Naive B cell (primary cell): Measurements from ENCODE around the gene ARL4D. TPM values are rescaled to one million over a fixed set of nuclear protein-coding genes. Genes with fewer than 3 reads are reported as not detected.

ENCODE experiments used
- ATAC-seq, 2 donors: fragments of 150-1000 bp; cut with Tn5 transposase; 2 replicates each; pipeline ENCODE4 v1.10.0; 2021; ENCODE audit warnings: low read depth in 2 of 2, mild to moderate bottlenecking in 2 of 2, moderate library complexity in 2 of 2
- DNase-seq: peaks from one replicate; pipeline ENCODE4 v3.0.0; 2022
- H3K27ac Mint-ChIP-seq, 6 donors: one replicate each; pipeline ENCODE4 v1.8.0; 2020 to 2022; ENCODE audit warnings: mild to moderate bottlenecking in 6 of 6, mixed read lengths in 6 of 6, moderate library complexity in 5 of 6, inconsistent platforms in 2 of 6
- H3K27me3 Mint-ChIP-seq, 3 donors: one replicate each; pipeline ENCODE4 v1.8.0; 2021 to 2022; ENCODE audit warnings: mixed read lengths in 3 of 3, mild to moderate bottlenecking in 1 of 3
- H3K36me3 Mint-ChIP-seq, 2 donors: one replicate each; pipeline ENCODE4 v1.8.0; 2020 to 2022; ENCODE audit warnings: mixed read lengths in 2 of 2, inconsistent platforms in 1 of 2, mild to moderate bottlenecking in 1 of 2
- H3K4me1 Mint-ChIP-seq, 3 donors: one replicate each; pipeline ENCODE4 v1.8.0; 2020 to 2022; ENCODE audit warnings: mixed read lengths in 3 of 3, inconsistent platforms in 1 of 3, mild to moderate bottlenecking in 1 of 3, moderate library complexity in 1 of 3
- H3K4me3 Mint-ChIP-seq, 8 donors: one replicate each; pipeline ENCODE4 v1.8.0; 2020 to 2022; ENCODE audit warnings: mild to moderate bottlenecking in 8 of 8, mixed read lengths in 8 of 8, moderate library complexity in 8 of 8, inconsistent platforms in 2 of 8
- H3K9me3 Mint-ChIP-seq, 7 donors: one replicate each; pipeline ENCODE4 v1.8.0; 2020 to 2022; ENCODE audit warnings: mixed read lengths in 7 of 7, mild to moderate bottlenecking in 5 of 7, inconsistent platforms in 2 of 7, moderate library complexity in 1 of 7
- polyA plus RNA-seq, 6 donors: library from polyadenylated mRNA; unstranded; fragments of 300-500 nt; fragmentation: Illumina TruSeq; gene quantifications; one replicate each; pipeline ENCODE4 v1.2.3, GENCODE V29; 2021; ENCODE audit warnings: low read depth in 6 of 6

Gene ARL4D, protein sequence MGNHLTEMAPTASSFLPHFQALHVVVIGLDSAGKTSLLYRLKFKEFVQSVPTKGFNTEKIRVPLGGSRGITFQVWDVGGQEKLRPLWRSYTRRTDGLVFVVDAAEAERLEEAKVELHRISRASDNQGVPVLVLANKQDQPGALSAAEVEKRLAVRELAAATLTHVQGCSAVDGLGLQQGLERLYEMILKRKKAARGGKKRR
- 1 to 10 TPM; 1.4 to 5.7 (median 3.8) TPM for polyA plus RNA-seq

DNA sequence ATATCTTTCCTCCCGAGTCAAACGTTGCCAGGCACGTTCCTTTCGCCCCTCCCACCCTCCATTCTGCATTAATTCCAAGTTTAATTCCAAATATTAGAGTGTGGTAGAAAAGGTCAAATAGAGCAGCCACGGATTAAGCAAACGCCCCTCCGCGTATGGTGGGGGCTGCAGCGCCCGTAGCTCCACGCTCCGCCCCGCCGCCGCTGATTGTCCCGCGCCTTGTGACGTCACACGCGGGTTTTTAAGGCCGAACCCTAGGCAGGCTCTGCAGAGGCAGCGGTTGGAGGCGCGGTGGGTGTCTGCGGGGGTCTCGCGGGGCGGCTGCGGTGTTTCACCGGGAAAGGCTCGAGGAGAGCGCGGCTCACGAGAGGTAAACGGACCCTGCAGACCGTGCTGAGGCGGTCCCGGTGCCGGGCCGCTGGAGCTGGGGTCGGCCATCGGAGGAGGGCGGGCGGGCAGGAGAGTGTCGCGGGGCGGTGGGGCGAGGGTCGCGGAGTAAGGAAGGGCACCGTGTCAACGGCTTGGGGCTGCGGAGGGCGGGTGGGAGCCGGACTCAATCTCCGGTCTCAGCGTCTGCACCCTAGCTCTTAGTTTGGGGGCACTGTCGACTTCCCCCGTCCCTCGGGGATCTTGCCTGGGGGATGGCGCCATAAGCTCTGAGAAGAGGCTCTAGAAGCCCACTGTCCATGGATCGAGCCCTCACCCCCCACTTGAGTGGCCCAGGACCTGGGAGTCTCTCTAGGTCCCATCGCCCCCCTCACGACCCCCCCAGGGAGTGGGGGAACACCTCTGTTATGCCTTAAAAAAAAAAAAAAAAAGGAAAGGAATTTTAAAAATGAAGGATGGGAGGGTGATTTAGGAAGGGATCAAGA, at the start of gene ARL4D:
ARL4D (plus strand) TSS at position 270 of the 872 bp plus-strand sequence. CDS start 740 bp downstream, outside the sequence.
- peak within 1 kb of the TSS; percentile 75 to 96 (median 90) for H3K27ac Mint-ChIP-seq
- ATAC-seq (peak; percentile 86 to 87), DNase-seq (peak; percentile 78)
- no peaks in the 10 kb centered on the region for H3K36me3 Mint-ChIP-seq
- H3K27me3 Mint-ChIP-seq: no peaks in the 10 kb centered on the region
- H3K4me1 Mint-ChIP-seq: peaks cover 36 to 65% (median 42%) of the 10 kb centered on the region in 3 donors
- peak within 1 kb of the TSS; percentile 88 to 98 (median 95) for H3K4me3 Mint-ChIP-seq
- no peaks in the 10 kb centered on the region for H3K9me3 Mint-ChIP-seq

DNA sequence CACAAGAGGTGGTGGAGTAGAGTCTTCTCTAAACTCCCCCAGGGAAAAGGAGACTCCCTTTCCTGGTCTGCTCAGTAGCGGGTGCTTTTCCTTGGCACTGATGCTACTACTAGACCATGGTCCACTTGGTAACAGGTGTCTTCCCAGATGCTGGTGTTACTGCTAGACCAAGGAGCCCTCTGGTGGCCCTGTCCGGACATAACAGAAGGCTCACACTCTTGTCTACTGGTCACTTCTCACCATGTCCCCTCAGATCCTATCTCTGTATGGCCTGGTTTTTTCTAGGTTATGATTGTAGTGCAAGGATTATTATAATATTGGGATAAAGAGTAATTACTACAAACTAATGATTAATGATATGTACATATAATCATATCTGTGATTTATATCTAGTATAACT, 49.7 kb upstream of the ARL4D start:
- no peak for DNase-seq
- no peak overlapping the region for H3K27ac Mint-ChIP-seq
- H3K9me3 Mint-ChIP-seq: peaks cover 14 to 51% (median 39%) of the 10 kb centered on the region in 7 donors
- H3K27me3 Mint-ChIP-seq: no peaks in the 10 kb centered on the region
- no peak overlapping the region for H3K4me3 Mint-ChIP-seq
- H3K4me1 Mint-ChIP-seq: peaks cover 0 to 4% (median 0%) of the 10 kb centered on the region in 3 donors
- ATAC-seq: no peak
- H3K36me3 Mint-ChIP-seq: peaks cover 19 to 44% of the 10 kb centered on the region in 2 donors

DNA sequence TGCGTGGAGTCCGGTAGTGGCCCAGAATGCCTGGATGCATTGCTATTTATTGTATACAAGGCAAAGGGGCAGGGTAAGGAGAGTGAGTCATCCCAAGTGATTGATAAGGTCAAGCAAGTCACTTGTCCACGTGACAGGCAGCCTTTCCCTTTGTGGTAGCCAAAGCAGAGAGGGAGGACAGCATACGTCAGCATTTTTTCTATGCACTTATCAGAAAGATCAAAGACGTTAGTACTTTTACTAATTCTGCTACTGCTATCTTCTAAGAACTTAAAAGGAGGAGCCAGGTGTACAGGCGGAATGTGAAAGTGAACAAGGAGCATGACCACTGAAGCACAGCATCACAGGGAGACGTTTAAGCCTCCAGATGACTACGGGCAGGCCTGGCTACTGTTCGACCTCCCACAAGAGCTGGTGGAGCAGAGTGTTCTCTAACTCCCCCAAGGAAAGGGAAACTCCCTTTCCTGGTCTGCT, 47.9 kb upstream of the ARL4D start:
- H3K4me3 Mint-ChIP-seq: no peak overlapping the region
- ATAC-seq (no peak), DNase-seq (no peak)
- H3K27me3 Mint-ChIP-seq: no peaks in the 10 kb centered on the region
- peaks cover 19 to 44% of the 10 kb centered on the region in 2 donors for H3K36me3 Mint-ChIP-seq
- peak overlapping the region in 1 of 6 donors; percentile 60 for H3K27ac Mint-ChIP-seq
- H3K4me1 Mint-ChIP-seq: peaks cover 0 to 4% (median 0%) of the 10 kb centered on the region in 3 donors
- peaks cover 14 to 51% (median 38%) of the 10 kb centered on the region in 7 donors for H3K9me3 Mint-ChIP-seq

DNA sequence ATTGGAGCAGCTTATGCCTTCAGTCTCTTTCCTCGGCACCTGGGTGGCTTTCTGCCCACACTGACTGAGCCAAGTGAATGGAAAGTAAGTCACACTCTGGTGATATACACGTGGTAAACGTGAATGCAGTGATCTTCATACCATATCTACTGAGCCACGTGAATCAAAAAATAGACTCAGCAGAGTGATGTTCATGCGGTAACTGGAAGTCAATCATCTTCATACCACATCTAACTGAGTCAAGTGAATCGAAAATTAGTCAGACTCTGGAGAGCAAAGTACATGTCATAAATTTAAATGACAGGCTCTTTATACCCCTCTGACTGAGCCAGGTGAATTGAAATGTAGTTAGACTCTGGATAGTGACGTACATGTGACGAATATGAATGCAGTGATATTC, 47.1 kb upstream of the ARL4D start:
- peak overlapping the region in 1 of 8 donors; percentile 35 for H3K4me3 Mint-ChIP-seq
- H3K9me3 Mint-ChIP-seq: peaks cover 14 to 51% (median 37%) of the 10 kb centered on the region in 7 donors
- no peak for DNase-seq
- no peak for ATAC-seq
- H3K4me1 Mint-ChIP-seq: peaks cover 0 to 4% (median 0%) of the 10 kb centered on the region in 3 donors
- peaks cover 19 to 44% of the 10 kb centered on the region in 2 donors for H3K36me3 Mint-ChIP-seq
- no peaks in the 10 kb centered on the region for H3K27me3 Mint-ChIP-seq
- no peak overlapping the region for H3K27ac Mint-ChIP-seq

DNA sequence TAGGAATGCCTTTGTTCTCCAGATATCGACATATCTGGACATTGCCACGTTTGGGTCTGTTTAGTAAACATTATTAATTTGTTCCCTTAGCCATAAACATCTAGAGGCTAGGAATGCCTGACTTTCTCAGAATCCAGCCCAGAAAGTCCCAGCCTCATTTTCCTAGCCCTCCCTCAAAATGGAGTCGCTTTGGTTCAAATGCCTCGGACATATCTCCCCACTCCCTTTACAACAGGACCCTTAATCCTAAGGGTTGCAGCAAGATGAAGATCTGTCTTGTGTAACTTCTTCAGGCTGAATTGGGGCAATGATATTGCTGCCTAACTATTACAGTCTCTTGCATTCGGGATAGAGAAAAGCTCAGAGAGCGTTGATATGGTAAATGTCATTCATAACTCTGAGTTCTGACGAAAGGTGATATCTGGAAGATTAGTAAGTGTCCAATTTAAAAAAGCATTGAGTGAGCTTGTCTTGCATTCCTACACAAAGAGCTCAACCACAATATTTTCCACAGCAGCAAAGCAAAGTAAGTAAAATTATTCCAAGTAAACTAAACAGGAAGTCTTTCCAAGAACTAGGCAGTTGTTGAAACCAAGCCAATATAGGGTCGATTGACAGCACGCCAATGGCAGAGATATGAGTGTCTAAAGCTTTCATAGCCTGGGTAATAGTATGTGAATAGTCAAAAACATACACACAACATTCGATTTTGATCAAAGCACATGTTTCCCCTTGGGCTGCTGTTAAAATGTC, 46.0 kb upstream of the ARL4D start:
- no peak for ATAC-seq
- H3K4me3 Mint-ChIP-seq: no peak overlapping the region

DNA sequence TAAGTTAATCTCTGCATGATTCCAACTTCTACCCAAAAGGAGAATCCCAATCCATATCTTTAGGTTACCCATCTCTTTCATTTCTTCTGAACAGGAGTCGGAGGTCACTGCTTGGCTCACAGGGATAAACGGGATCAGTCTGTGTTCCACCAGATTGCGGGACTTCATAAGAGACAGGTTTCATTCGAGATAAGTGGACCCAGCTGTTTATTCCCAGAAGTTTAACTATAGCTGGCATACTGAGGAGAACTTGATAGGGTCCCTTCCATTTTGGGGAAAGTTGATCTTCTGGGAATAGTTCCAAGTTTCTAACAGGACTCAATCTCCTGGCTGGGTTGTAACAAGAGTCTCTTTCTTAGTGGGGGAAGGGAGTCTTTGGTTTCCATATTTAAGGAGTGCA, 45.4 kb upstream of the ARL4D start:
- no peak for DNase-seq
- H3K27me3 Mint-ChIP-seq: no peaks in the 10 kb centered on the region
- no peak overlapping the region for H3K27ac Mint-ChIP-seq
- H3K4me3 Mint-ChIP-seq: no peak overlapping the region
- H3K4me1 Mint-ChIP-seq: peaks cover 0 to 10% (median 6%) of the 10 kb centered on the region in 3 donors
- peaks cover 9 to 34% (median 21%) of the 10 kb centered on the region in 7 donors for H3K9me3 Mint-ChIP-seq
- H3K36me3 Mint-ChIP-seq: peaks cover 11 to 28% of the 10 kb centered on the region in 2 donors
- ATAC-seq: no peak

More for the DNA sequence above, 46.0 kb upstream of the ARL4D start:
- H3K4me1 Mint-ChIP-seq: peaks cover 0 to 4% (median 0%) of the 10 kb centered on the region in 3 donors
- peaks cover 11 to 35% of the 10 kb centered on the region in 2 donors for H3K36me3 Mint-ChIP-seq
- no peak overlapping the region for H3K27ac Mint-ChIP-seq
- DNase-seq: no peak
- H3K27me3 Mint-ChIP-seq: no peaks in the 10 kb centered on the region
- H3K9me3 Mint-ChIP-seq: peaks cover 9 to 40% (median 27%) of the 10 kb centered on the region in 7 donors

DNA sequence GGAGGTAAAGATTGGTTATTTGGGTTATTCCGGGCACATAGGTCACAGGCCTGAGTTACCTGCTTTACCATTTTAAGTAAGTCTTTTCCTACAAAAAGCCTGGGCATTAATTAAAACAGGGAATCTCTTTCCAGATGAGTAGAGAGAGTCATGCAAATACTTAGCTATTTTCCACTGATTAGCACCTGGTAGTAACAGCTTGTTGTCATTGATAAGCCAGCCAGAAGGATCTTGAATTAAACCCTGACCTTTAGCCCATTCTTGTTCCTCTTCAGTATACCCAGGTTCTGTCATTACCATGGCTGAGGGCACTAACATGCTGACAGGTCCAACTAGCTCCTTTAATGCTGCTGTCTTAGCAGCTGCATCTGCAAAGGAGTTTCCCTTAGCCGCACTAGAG, 44.4 kb upstream of the ARL4D start:
- Mint-ChIP-seq H3K36me3 (peaks cover 10 to 22% of the 10 kb centered on the region in 2 donors), H3K4me3 (no peak overlapping the region), H3K4me1 (peaks cover 6 to 10% (median 8%) of the 10 kb centered on the region in 3 donors), H3K9me3 (peaks cover 8 to 24% (median 13%) of the 10 kb centered on the region in 7 donors), H3K27me3 (no peaks in the 10 kb centered on the region), H3K27ac (no peak overlapping the region)
- DNase-seq: no peak
- ATAC-seq: no peak

DNA sequence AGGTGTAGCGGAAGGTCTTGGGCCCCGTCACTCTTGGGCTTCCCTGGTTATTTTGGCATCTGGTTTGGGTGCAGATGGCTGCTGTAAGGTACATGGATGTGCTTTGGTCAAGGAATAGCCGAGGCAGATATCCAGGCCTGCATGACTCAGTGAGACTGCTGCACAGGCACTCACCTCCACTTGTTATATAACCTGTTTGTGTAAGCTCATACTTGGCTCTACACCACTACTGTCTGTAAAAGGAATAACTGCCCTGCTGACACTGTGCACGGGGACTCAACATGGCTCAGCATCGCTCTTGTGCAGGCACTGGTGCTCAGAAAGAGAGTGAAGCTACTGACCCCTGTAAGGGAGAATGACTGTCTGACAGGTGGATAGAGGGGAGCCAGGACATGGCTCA, 42.3 kb upstream of the ARL4D start:
- Mint-ChIP-seq H3K4me1 (peaks cover 13 to 30% (median 25%) of the 10 kb centered on the region in 3 donors), H3K27me3 (peaks cover 0 to 7% (median 5%) of the 10 kb centered on the region in 3 donors), H3K4me3 (no peak overlapping the region), H3K27ac (peak overlapping the region in 1 of 6 donors; percentile 67), H3K36me3 (peaks cover 5 to 13% of the 10 kb centered on the region in 2 donors), H3K9me3 (peaks cover 0 to 7% (median 4%) of the 10 kb centered on the region in 7 donors)
- no peak for DNase-seq
- no peak for ATAC-seq

DNA sequence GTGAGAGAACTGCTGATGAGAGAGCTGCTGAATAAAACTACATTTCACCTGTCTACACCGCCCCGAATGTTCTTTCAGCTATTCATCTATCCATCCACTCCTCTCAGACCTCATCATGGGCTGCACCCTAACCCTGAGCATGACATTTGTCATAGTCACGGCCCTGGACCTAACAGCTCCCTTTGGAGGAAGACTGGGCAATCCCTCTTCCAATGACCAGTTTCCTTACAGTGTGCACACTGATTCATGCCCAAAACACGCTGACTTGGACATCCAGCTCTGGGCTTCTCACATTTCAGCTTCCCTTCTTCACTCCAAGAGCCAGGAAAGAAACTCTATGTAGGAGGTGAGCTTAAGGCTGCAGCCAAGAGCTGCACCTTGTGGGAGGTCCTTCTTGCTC, 41.8 kb upstream of the ARL4D start:
- Mint-ChIP-seq H3K9me3 (peaks cover 0 to 5% (median 2%) of the 10 kb centered on the region in 7 donors), H3K4me3 (peak overlapping the region in 1 of 8 donors; percentile 42), H3K27ac (no peak overlapping the region), H3K27me3 (peaks cover 0 to 7% (median 6%) of the 10 kb centered on the region in 3 donors), H3K36me3 (peaks cover 5 to 10% of the 10 kb centered on the region in 2 donors), H3K4me1 (peaks cover 13 to 34% (median 30%) of the 10 kb centered on the region in 3 donors)
- DNase-seq: no peak
- no peak for ATAC-seq

DNA sequence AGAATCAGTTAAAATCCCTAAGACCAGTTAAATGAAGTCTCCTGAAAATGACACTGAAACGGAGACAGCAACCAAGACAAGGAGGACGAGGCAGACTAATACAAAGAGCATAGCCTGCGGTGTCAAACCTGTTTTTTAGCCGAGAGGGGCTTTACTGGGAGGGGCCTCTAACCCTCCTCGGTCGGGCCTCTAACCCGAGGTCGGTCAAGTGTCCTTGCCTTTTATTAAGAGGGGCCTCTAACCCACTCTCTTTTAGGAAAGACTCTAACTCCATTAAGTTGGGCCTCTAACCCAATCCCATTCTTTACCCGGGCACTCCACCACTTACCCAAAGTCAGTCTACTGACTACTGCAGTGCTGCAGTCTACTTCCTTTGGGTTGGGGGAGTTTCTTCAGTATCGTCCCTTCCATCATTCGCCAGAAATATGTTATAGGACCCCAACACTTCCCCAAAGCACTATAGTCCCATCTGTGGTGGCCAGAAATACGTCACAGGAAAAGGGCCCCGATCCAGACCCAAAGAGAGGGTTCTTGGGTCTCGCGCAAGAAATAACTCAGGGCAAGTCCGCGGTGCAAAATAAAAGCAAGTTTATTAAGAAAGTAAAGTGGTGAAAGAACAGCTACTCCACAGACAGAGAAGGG, 39.2 kb upstream of the ARL4D start:
- ATAC-seq (no peak), DNase-seq (no peak)
- peaks cover 0 to 7% (median 6%) of the 10 kb centered on the region in 3 donors for H3K27me3 Mint-ChIP-seq
- peaks cover 0 to 5% (median 2%) of the 10 kb centered on the region in 7 donors for H3K9me3 Mint-ChIP-seq
- H3K4me3 Mint-ChIP-seq: peak overlapping the region; percentile 87 to 97 (median 94)
- H3K4me1 Mint-ChIP-seq: peaks cover 20 to 34% (median 33%) of the 10 kb centered on the region in 3 donors
- peak overlapping the region; percentile 100 for H3K27ac Mint-ChIP-seq
- H3K36me3 Mint-ChIP-seq: peaks cover 0 to 8% of the 10 kb centered on the region in 2 donors

DNA sequence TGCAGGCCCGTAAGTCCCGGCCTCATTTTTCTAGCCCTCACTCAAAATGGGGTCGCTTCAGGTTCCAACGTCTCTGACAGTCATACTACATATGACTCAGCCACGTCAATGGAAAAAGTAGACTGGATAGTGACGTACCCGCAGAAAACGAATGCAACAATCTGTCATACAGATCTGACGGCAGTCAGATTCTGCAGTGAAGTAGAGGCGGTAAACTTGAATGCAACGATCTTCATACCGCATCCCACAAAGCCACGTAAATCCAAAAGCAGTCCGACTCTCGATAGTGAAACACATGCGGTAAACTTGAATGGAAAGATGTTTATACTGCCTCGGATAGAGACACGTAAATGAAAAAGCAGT, 38.4 kb upstream of the ARL4D start:
- ATAC-seq: peak; percentile 44 to 46
- Mint-ChIP-seq H3K9me3 (peaks cover 0 to 5% (median 2%) of the 10 kb centered on the region in 7 donors), H3K4me1 (peaks cover 23 to 38% (median 37%) of the 10 kb centered on the region in 3 donors), H3K36me3 (peaks cover 0 to 8% of the 10 kb centered on the region in 2 donors), H3K27me3 (peaks cover 0 to 7% (median 6%) of the 10 kb centered on the region in 3 donors), H3K4me3 (peak overlapping the region; percentile 87 to 97 (median 94)), H3K27ac (peak overlapping the region; percentile 100)
- DNase-seq: peak; percentile 70

DNA sequence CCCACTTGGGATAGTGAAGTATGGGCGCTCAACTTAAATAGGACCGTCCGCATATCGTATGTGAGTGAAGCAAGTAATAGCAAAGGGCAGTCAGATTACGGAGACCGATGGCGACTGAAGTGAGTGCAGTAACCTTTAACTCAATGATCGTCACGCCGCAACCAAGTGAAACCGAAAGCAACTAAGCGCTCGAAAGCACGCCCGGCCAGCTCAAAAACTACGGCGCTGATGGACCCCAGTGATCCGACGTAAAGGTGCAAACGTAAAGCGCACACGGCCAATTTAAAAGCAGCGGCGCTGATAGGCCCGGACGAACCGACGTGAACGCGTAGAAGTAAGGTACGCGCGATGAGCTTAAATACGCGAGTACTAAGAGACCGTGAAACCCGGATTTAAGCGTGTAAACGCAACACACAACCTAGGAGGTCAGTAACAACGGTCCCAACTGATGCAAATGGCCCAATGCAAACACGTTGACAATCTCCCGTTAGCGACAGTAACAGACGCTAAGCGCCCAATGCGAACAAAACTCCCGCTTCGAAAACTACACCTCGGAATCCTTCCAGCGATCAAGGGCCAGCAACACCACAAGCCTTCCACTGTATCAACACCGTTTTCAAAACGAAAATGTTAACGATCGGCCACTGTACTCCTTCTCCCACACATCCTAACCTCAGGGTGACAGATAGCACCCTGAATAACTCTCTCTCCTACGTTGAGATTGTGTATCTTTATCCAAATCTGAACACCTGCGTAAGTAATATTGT, 37.9 kb upstream of the ARL4D start:
- H3K27me3 Mint-ChIP-seq: peaks cover 0 to 7% (median 6%) of the 10 kb centered on the region in 3 donors
- H3K27ac Mint-ChIP-seq: peak overlapping the region; percentile 100
- peaks cover 26 to 41% (median 41%) of the 10 kb centered on the region in 3 donors for H3K4me1 Mint-ChIP-seq

More for the DNA sequence above, 37.9 kb upstream of the ARL4D start:
- H3K4me3 Mint-ChIP-seq: peak overlapping the region; percentile 87 to 97 (median 94)
- H3K36me3 Mint-ChIP-seq: peaks cover 0 to 8% of the 10 kb centered on the region in 2 donors
- peaks cover 0 to 5% (median 2%) of the 10 kb centered on the region in 7 donors for H3K9me3 Mint-ChIP-seq
- peak; percentile 75 to 79 for ATAC-seq
- peak; percentile 96 for DNase-seq
